Measurements from ENCODE around the gene MAGOH. TPM values are rescaled to one million over a fixed set of nuclear protein-coding genes. Genes with fewer than 3 reads are reported as not detected.

MAGOH gene
- polyA plus RNA-seq, 3 donors, result 22.9 to 70.8 (median 69.2) TPM

- H3K79me2 ChIP-seq (ENCODE audit: insufficient read depth, low read length), result no peaks in the 10 kb centered on the region
- no peaks in the 10 kb centered on the region for H3K4me1 ChIP-seq (ENCODE audit: control insufficient read depth in 1 of 2, insufficient read depth in 2 of 2, low read length in 2 of 2)
- no peaks in the 10 kb centered on the region for H3K9me3 Mint-ChIP-seq
- H3K4me1 Mint-ChIP-seq, result no peaks in the 10 kb centered on the region
- no peaks in the 10 kb centered on the region for H4K20me1 ChIP-seq (ENCODE audit: insufficient read depth, low read length)
- DNase-seq, result no peak
- TF ChIP-seq CTCF (IDR thresholded peaks at IDR 0.05), result no peak
- H3K4me3 Mint-ChIP-seq, result no peak overlapping the region
- H3K27ac ChIP-seq (ENCODE audit: low read depth in 1 of 2, low read length in 2 of 2), result no peak overlapping the region
- 100% methylated on average over 1 of the region's 4 CpGs for WGBS (ENCODE audit: insufficient coverage)
- H3K4me3 ChIP-seq (replicated peaks in 1 of 3; ENCODE audit: low read depth in 2 of 3, low read length in 3 of 3), result no peak overlapping the region
- intact Hi-C loops (cut with micrococcal nuclease), result no loop called here
- H3K36me3 ChIP-seq (replicated peaks in 1 of 2; ENCODE audit: control insufficient read depth in 1 of 2, insufficient read depth in 2 of 2, low read length in 2 of 2), result peaks cover 70 to 97% of the 10 kb centered on the region in 2 donors
- no peak overlapping the region for H2AFZ ChIP-seq (ENCODE audit: insufficient read depth, low read depth, low read length, poor library complexity, severe bottlenecking)
- no peaks in the 10 kb centered on the region for H3K9me3 ChIP-seq (replicated peaks in 1 of 2; ENCODE audit: control insufficient read depth in 1 of 2, insufficient read depth in 1 of 2, low read length in 2 of 2)
- H3K27me3 ChIP-seq (ENCODE audit: control insufficient read depth in 2 of 2, insufficient read depth in 2 of 2, low read length in 2 of 2), result no peaks in the 10 kb centered on the region
- no peak overlapping the region for H3K4me2 ChIP-seq (replicated peaks; ENCODE audit: extremely low read depth, low read length, poor library complexity, severe bottlenecking)
- peak overlapping the region in 1 of 7 donors; percentile 52 for H3K27ac Mint-ChIP-seq
- H3K36me3 Mint-ChIP-seq, result peaks cover 74 to 81% of the 10 kb centered on the region in 2 donors
- H3K27me3 Mint-ChIP-seq (ENCODE audit: low read depth in 3 of 3), result peaks cover 0 to 2% (median 0%) of the 10 kb centered on the region in 3 donors
- no peak overlapping the region for H3K9ac ChIP-seq (ENCODE audit: insufficient read depth, low read length, poor library complexity, severe bottlenecking)
These were observed 15.8 kb upstream of the MAGOH start for GRCh38 chr1:53254011-53254640.

- no peak overlapping the region for H3K4me2 ChIP-seq (replicated peaks; ENCODE audit: extremely low read depth, low read length, poor library complexity, severe bottlenecking)
- no peak overlapping the region for H3K4me3 Mint-ChIP-seq
- H3K27ac Mint-ChIP-seq, result no peak overlapping the region
- H3K4me1 ChIP-seq (ENCODE audit: control insufficient read depth in 1 of 2, insufficient read depth in 2 of 2, low read length in 2 of 2), result no peaks in the 10 kb centered on the region
- no peak overlapping the region for H2AFZ ChIP-seq (ENCODE audit: insufficient read depth, low read depth, low read length, poor library complexity, severe bottlenecking)
- intact Hi-C loops (cut with micrococcal nuclease), result no loop called here
- H3K4me3 ChIP-seq (replicated peaks in 1 of 3; ENCODE audit: low read depth in 2 of 3, low read length in 3 of 3), result no peak overlapping the region
- no peaks in the 10 kb centered on the region for H3K9me3 ChIP-seq (replicated peaks in 1 of 2; ENCODE audit: control insufficient read depth in 1 of 2, insufficient read depth in 1 of 2, low read length in 2 of 2)
- no peaks in the 10 kb centered on the region for H3K9me3 Mint-ChIP-seq
- H3K36me3 Mint-ChIP-seq, result peaks cover 70 to 79% of the 10 kb centered on the region in 2 donors
- WGBS (ENCODE audit: insufficient coverage), result 95% methylated on average over 4 of the region's 4 CpGs
- no peak for DNase-seq
- no peaks in the 10 kb centered on the region for H3K4me1 Mint-ChIP-seq
- H3K79me2 ChIP-seq (ENCODE audit: insufficient read depth, low read length), result no peaks in the 10 kb centered on the region
- TF ChIP-seq CTCF (IDR thresholded peaks at IDR 0.05), result no peak
- no peak overlapping the region for H3K27ac ChIP-seq (ENCODE audit: low read depth in 1 of 2, low read length in 2 of 2)
- peaks cover 65 to 97% of the 10 kb centered on the region in 2 donors for H3K36me3 ChIP-seq (replicated peaks in 1 of 2; ENCODE audit: control insufficient read depth in 1 of 2, insufficient read depth in 2 of 2, low read length in 2 of 2)
- no peak overlapping the region for H3K9ac ChIP-seq (ENCODE audit: insufficient read depth, low read length, poor library complexity, severe bottlenecking)
- no peaks in the 10 kb centered on the region for H4K20me1 ChIP-seq (ENCODE audit: insufficient read depth, low read length)
- no peaks in the 10 kb centered on the region for H3K27me3 ChIP-seq (ENCODE audit: control insufficient read depth in 2 of 2, insufficient read depth in 2 of 2, low read length in 2 of 2)
- no peaks in the 10 kb centered on the region for H3K27me3 Mint-ChIP-seq (ENCODE audit: low read depth in 3 of 3)
These were observed 12.0 kb upstream of the MAGOH start for GRCh38 chr1:53250325-53250724.
